Spleen (tissue), 11 donors: ENCODE data around the gene DENND2D. TPM values are rescaled to one million over a fixed set of nuclear protein-coding genes. Genes with fewer than 3 reads are reported as not detected.
A peak's percentile ranks its signal among the peaks of the same experiment; 100 is the strongest.

Experiments used
- DNase-seq: peaks from one replicate; pipeline ENCODE4 v3.0.0-alpha.2; 2020
- H3K27ac ChIP-seq, 8 donors: fragments of 200-600 bp; sonication (generic) in 7 of 8; 1 replicate in 4 of 8; 2 replicates in 4 of 8; pipeline versions ENCODE4 v1.5.0 to v1.8.0; 2016 to 2021; ENCODE audit warnings: inconsistent platforms in 4 of 8, mild to moderate bottlenecking in 4 of 8, moderate library complexity in 1 of 8
- H3K27me3 ChIP-seq, 7 donors: fragments of 200-600 bp; sonication (generic) in 6 of 7; replicated peaks in 1 of 7; 1 replicate in 4 of 7; 2 replicates in 3 of 7; pipeline versions ENCODE4 v1.5.0 to v1.8.0; 2016 to 2021; ENCODE audit warnings: inconsistent platforms in 3 of 7, mild to moderate bottlenecking in 1 of 7
- H3K36me3 ChIP-seq, 6 donors: fragments of 200-600 bp; sonication (generic) in 5 of 6; 1 replicate in 4 of 6; 2 replicates in 2 of 6; pipeline versions ENCODE4 v1.5.0 to v1.8.0; 2016 to 2021; ENCODE audit warnings: inconsistent platforms in 2 of 6
- H3K4me1 ChIP-seq, 6 donors: fragments of 200-600 bp; sonication (generic) in 5 of 6; 1 replicate in 3 of 6; 2 replicates in 3 of 6; pipeline versions ENCODE4 v1.5.0 to v1.8.0; 2016 to 2021; ENCODE audit warnings: inconsistent platforms in 3 of 6
- H3K4me3 ChIP-seq, 8 donors: fragments of 200-600 bp; sonication (generic) in 7 of 8; 1 replicate in 4 of 8; 2 replicates in 4 of 8; pipeline versions ENCODE4 v1.5.0 to v1.8.0; 2016 to 2021; ENCODE audit warnings: inconsistent platforms in 4 of 8, mild to moderate bottlenecking in 4 of 8, moderate library complexity in 2 of 8
- H3K9me3 ChIP-seq, 8 donors: fragments of 200-600 bp; sonication (generic) in 7 of 8; 1 replicate in 4 of 8; 2 replicates in 4 of 8; pipeline versions ENCODE4 v1.5.0 to v1.8.0; 2016 to 2021; ENCODE audit warnings: inconsistent platforms in 4 of 8
- POLR2A ChIP-seq, 3 donors: fragments of 450-650 bp; IDR thresholded peaks; one replicate each; pipeline ENCODE4 v1.5.1; 2017; ENCODE audit warnings: antibody characterized with exemption in 3 of 3, mild to moderate bottlenecking in 1 of 3
- POLR2AphosphoS5 ChIP-seq, 3 donors: sonication (generic); formaldehyde crosslinking; IDR thresholded peaks; one replicate each; pipeline ENCODE4 v1.5.1; 2017; ENCODE audit warnings: antibody characterized with exemption in 3 of 3
- WGBS, 5 donors: extraction: QIAGEN DNeasy Blood & Tissue Kit in 3 of 5; methylation state at CpG; one replicate each; pipeline versions ENCODE4 v1.1.5 to v1.1.7; 2013 to 2018; 5-methylcytosine and 5-hydroxymethylcytosine counted together
- intact Hi-C: fragments of 100-400 bp; cut with DNase I; formaldehyde crosslinking; loops from one replicate; pipeline ENCODE4 v1.15.0; 2023; ENCODE audit warnings: low total_unique reads
- polyA plus RNA-seq, 3 donors: library from polyadenylated mRNA; stranded (reverse); fragments of 200-250 nt; gene quantifications; one replicate each; pipeline ENCODE4 v1.2.1, GENCODE V29; 2013
- total RNA-seq, 7 donors: library from RNA; depleted of rRNA in 3 of 7; stranded (reverse); fragments of >200 nt in 3 of 7; fragmentation: NEBNext Ultra II Directional in 4 of 7; extraction: Animal tissue kit (Norgen Biotek cat#: 25700) in 4 of 7; gene quantifications; one replicate each; pipeline versions ENCODE4 v1.1.0 to v1.2.1, GENCODE V29; 2016 to 2021
- TF ChIP-seq, protein P1 (sequence below), 11 experiments: fragments of 200-600 bp in 7 of 11; fragments of 450-650 bp in 4 of 11; sonication (generic) in 4 of 11; IDR thresholded peaks in 8 of 11; conservative IDR thresholded peaks in 3 of 11; 1 replicate in 7 of 11; 2 replicates in 4 of 11; pipeline versions ENCODE4 v1.4.0 to v1.8.0; 2016 to 2021; ENCODE audit warnings: antibody characterized with exemption in 11 of 11, inconsistent platforms in 4 of 11, mild to moderate bottlenecking in 1 of 11
- donor health status: healthy with polysubstance abuse.
- donor health status: DM: no; HTN: no; CAD: no; lungs with moderate emphysema.
- donor health status: DM: no; HTN: no; CAD: no.
- donor health status: Bipolar disorder and iron deficiency.
- donor health status: healthy.
- donor health status: DM: no; HTN: no; CAD: no.
- donor health status: DM: yes; HTN: yes; CAD: no.

Gene DENND2D
- total and polyA plus RNA-seq, 10 donors, result 90.3 to 182 (median 149) TPM

GRCh38 chr1:111221633-111222291 is 21.3 kb upstream of the DENND2D start:
- Histone ChIP-seq H3K27ac (peak overlapping the region; percentile 63 to 88 (median 84)), H3K27me3 (no peaks in the 10 kb centered on the region), H3K36me3 (no peaks in the 10 kb centered on the region), H3K4me3 (peak overlapping the region in 5 of 8 donors; percentile 3 to 55 (median 15)), H3K4me1 (peaks cover 52 to 100% (median 89%) of the 10 kb centered on the region in 6 donors), H3K9me3 (no peaks in the 10 kb centered on the region)
- 24 to 32% (median 29%) methylated on average over 5 of the region's 5 CpGs for WGBS, 5 donors
- intact Hi-C loops, result loop anchor here (10.0 kb wide), 1 partner anchor 113 kb away; no protein-coding TSS in a partner anchor
- DNase-seq, result no peak
- TF ChIP-seq POLR2A (IDR thresholded peaks at IDR 0.05) (peak in 1 of 3 donors; percentile 3), POLR2AphosphoS5 (IDR thresholded peaks at IDR 0.05) (peak in 2 of 3 donors; percentile 26 to 84)
- TF ChIP-seq, protein P1, sequence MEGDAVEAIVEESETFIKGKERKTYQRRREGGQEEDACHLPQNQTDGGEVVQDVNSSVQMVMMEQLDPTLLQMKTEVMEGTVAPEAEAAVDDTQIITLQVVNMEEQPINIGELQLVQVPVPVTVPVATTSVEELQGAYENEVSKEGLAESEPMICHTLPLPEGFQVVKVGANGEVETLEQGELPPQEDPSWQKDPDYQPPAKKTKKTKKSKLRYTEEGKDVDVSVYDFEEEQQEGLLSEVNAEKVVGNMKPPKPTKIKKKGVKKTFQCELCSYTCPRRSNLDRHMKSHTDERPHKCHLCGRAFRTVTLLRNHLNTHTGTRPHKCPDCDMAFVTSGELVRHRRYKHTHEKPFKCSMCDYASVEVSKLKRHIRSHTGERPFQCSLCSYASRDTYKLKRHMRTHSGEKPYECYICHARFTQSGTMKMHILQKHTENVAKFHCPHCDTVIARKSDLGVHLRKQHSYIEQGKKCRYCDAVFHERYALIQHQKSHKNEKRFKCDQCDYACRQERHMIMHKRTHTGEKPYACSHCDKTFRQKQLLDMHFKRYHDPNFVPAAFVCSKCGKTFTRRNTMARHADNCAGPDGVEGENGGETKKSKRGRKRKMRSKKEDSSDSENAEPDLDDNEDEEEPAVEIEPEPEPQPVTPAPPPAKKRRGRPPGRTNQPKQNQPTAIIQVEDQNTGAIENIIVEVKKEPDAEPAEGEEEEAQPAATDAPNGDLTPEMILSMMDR (IDR thresholded peaks at IDR 0.05 in 8 of 11, conservative IDR thresholded peaks at IDR 0.05 in 3 of 11), result peak in 2 of 11 experiments; percentile 8 to 11

- H3K4me1 ChIP-seq, result peaks cover 53 to 100% (median 92%) of the 10 kb centered on the region in 6 donors
- intact Hi-C loops, result loop anchor here (10.0 kb wide), 1 partner anchor 114 kb away; no protein-coding TSS in a partner anchor
- H3K36me3 ChIP-seq, result no peaks in the 10 kb centered on the region
- H3K27me3 ChIP-seq, result no peaks in the 10 kb centered on the region
- WGBS, 5 donors, result 43 to 59% (median 53%) methylated on average over 2 of the region's 2 CpGs
- H3K4me3 ChIP-seq, result peak overlapping the region in 2 of 8 donors; percentile 6 to 55
- H3K9me3 ChIP-seq, result no peaks in the 10 kb centered on the region
- no peak for DNase-seq
- TF ChIP-seq, protein P1 (IDR thresholded peaks at IDR 0.05 in 8 of 11, conservative IDR thresholded peaks at IDR 0.05 in 3 of 11), result no peak
- TF ChIP-seq POLR2A (IDR thresholded peaks at IDR 0.05) (no peak), POLR2AphosphoS5 (IDR thresholded peaks at IDR 0.05) (no peak)
- peak overlapping the region; percentile 63 to 88 (median 84) for H3K27ac ChIP-seq
Observed at GRCh38 chr1:111221276-111221632, 20.8 kb upstream of the DENND2D start.

- H3K27me3 ChIP-seq, result no peaks in the 10 kb centered on the region
- no peaks in the 10 kb centered on the region for H3K36me3 ChIP-seq
- H3K9me3 ChIP-seq, result no peaks in the 10 kb centered on the region
- H3K4me3 ChIP-seq, result no peak overlapping the region
- H3K27ac ChIP-seq, result peak overlapping the region; percentile 63 to 88 (median 84)
- WGBS, 5 donors, result 76 to 91% (median 85%) methylated on average over 6 of the region's 6 CpGs
- TF ChIP-seq, protein P1 (IDR thresholded peaks at IDR 0.05 in 8 of 11, conservative IDR thresholded peaks at IDR 0.05 in 3 of 11), result no peak
- TF ChIP-seq POLR2A (IDR thresholded peaks at IDR 0.05) (no peak), POLR2AphosphoS5 (IDR thresholded peaks at IDR 0.05) (no peak)
- intact Hi-C loops, result loop anchor here (10.0 kb wide), 1 partner anchor 114 kb away; no protein-coding TSS in a partner anchor
- no peak for DNase-seq
- peaks cover 49 to 100% (median 92%) of the 10 kb centered on the region in 6 donors for H3K4me1 ChIP-seq
Observed at GRCh38 chr1:111220302-111220890, 19.9 kb upstream of the DENND2D start.
